ENCODE results near the gene THADA.
"Not testable (repeated sequence)": the region's sequence is repeated elsewhere in the genome, so short reads cannot be mapped to it uniquely, and the experiment has no call there.

THADA gene

GRCh38 chr2:43569921-43570320, 25.9 kb downstream of the THADA start:
- no peak overlapping the region for H3K4me2 ChIP-seq
- peaks cover 16% of the 10 kb centered on the region for H3K4me1 ChIP-seq
- H3K27me3 ChIP-seq, result no peaks in the 10 kb centered on the region
- no peaks in the 10 kb centered on the region for H3K9me3 ChIP-seq
- TF ChIP-seq Cebpa-rat (IDR thresholded peaks at IDR 0.05), result no peak
- no peak overlapping the region for H3K9ac ChIP-seq
- no peak overlapping the region for H3K27ac ChIP-seq
- no peak overlapping the region for H3K4me3 ChIP-seq
- H3K36me3 ChIP-seq, result peaks cover 61% of the 10 kb centered on the region
- peaks cover 16% of the 10 kb centered on the region; the same call in 1 of the 2 replicates for H4K20me1 ChIP-seq

GRCh38 chr2:43568228-43568627, 27.6 kb downstream of the THADA start:
- TF ChIP-seq Cebpa-rat (IDR thresholded peaks at IDR 0.05), result no peak
- Histone ChIP-seq H3K4me2 (no peak overlapping the region), H3K4me3 (no peak overlapping the region), H3K27ac (no peak overlapping the region), H3K36me3 (peaks cover 67% of the 10 kb centered on the region), H3K9me3 (no peaks in the 10 kb centered on the region), H3K4me1 (peaks cover 16% of the 10 kb centered on the region), H3K9ac (no peak overlapping the region), H3K27me3 (no peaks in the 10 kb centered on the region), H4K20me1 (peaks cover 16% of the 10 kb centered on the region; the same call in 1 of the 2 replicates)

- Histone ChIP-seq H3K27ac (no peak overlapping the region), H3K4me2 (peak overlapping the region; percentile 43; the same call in 1 of the 2 replicates), H3K4me1 (peaks cover 16% of the 10 kb centered on the region), H3K36me3 (peaks cover 57% of the 10 kb centered on the region), H4K20me1 (peaks cover 16% of the 10 kb centered on the region; the same call in 1 of the 2 replicates), H3K4me3 (no peak overlapping the region), H3K9ac (no peak overlapping the region), H3K9me3 (no peaks in the 10 kb centered on the region), H3K27me3 (no peaks in the 10 kb centered on the region)
- no peak for TF ChIP-seq Cebpa-rat (IDR thresholded peaks at IDR 0.05)
Observed at GRCh38 chr2:43566461-43566729, 29.4 kb downstream of the THADA start.

GRCh38 chr2:43563679-43564078, 32.2 kb downstream of the THADA start:
- Histone ChIP-seq H3K27ac (no peak overlapping the region), H4K20me1 (peaks cover 16% of the 10 kb centered on the region; the same call in 1 of the 2 replicates), H3K4me2 (no peak overlapping the region), H3K9ac (no peak overlapping the region), H3K36me3 (peaks cover 45% of the 10 kb centered on the region), H3K4me3 (no peak overlapping the region), H3K4me1 (peaks cover 16% of the 10 kb centered on the region), H3K27me3 (no peaks in the 10 kb centered on the region), H3K9me3 (no peaks in the 10 kb centered on the region)
- no peak for TF ChIP-seq Cebpa-rat (IDR thresholded peaks at IDR 0.05)

- TF ChIP-seq Cebpa-rat (IDR thresholded peaks at IDR 0.05), result no peak
- Histone ChIP-seq H3K4me3 (no peak overlapping the region), H3K27me3 (no peaks in the 10 kb centered on the region), H3K9ac (no peak overlapping the region), H3K4me2 (no peak overlapping the region), H3K9me3 (no peaks in the 10 kb centered on the region), H3K36me3 (peaks cover 64% of the 10 kb centered on the region), H4K20me1 (no peaks in the 10 kb centered on the region), H3K4me1 (0 out of 2 replicates have a peak, but pooled peaks cover under 1% of the 10 kb centered on the region), H3K27ac (no peak overlapping the region)
Observed at GRCh38 chr2:43560231-43560547, 35.6 kb downstream of the THADA start.

- no peaks in the 10 kb centered on the region for H4K20me1 ChIP-seq
- peaks cover 62% of the 10 kb centered on the region for H3K36me3 ChIP-seq
- no peak overlapping the region for H3K27ac ChIP-seq
- H3K4me1 ChIP-seq, result no peaks in the 10 kb centered on the region
- H3K27me3 ChIP-seq, result no peaks in the 10 kb centered on the region
- H3K4me2 ChIP-seq, result no peak overlapping the region
- no peak overlapping the region for H3K9ac ChIP-seq
- no peak for TF ChIP-seq Cebpa-rat (IDR thresholded peaks at IDR 0.05)
- H3K9me3 ChIP-seq, result no peaks in the 10 kb centered on the region
- no peak overlapping the region for H3K4me3 ChIP-seq
Observed at GRCh38 chr2:43559391-43560230, 36.2 kb downstream of the THADA start.

GRCh38 chr2:43557196-43557595, 38.6 kb downstream of the THADA start:
- H3K4me2 ChIP-seq, result no peak overlapping the region
- no peak overlapping the region for H3K9ac ChIP-seq
- H3K27me3 ChIP-seq, result no peaks in the 10 kb centered on the region
- H3K27ac ChIP-seq, result no peak overlapping the region
- H3K4me3 ChIP-seq, result no peak overlapping the region
- peaks cover 64% of the 10 kb centered on the region for H3K36me3 ChIP-seq
- no peaks in the 10 kb centered on the region for H3K4me1 ChIP-seq
- TF ChIP-seq Cebpa-rat (IDR thresholded peaks at IDR 0.05), result no peak
- no peaks in the 10 kb centered on the region for H4K20me1 ChIP-seq
- H3K9me3 ChIP-seq, result no peaks in the 10 kb centered on the region

GRCh38 chr2:43556256-43556655, 39.6 kb downstream of the THADA start:
- no peaks in the 10 kb centered on the region for H3K27me3 ChIP-seq

GRCh38 chr2:43553341-43553855, 42.4 kb downstream of the THADA start:
- Histone ChIP-seq H3K4me1 (no peaks in the 10 kb centered on the region), H3K27ac (no peak overlapping the region), H3K36me3 (peaks cover 79% of the 10 kb centered on the region), H3K9ac (no peak overlapping the region), H3K4me2 (no peak overlapping the region), H3K27me3 (no peaks in the 10 kb centered on the region), H4K20me1 (no peaks in the 10 kb centered on the region), H3K4me3 (no peak overlapping the region), H3K9me3 (peaks cover 3% of the 10 kb centered on the region; the same call in 1 of the 2 replicates)
- no peak for TF ChIP-seq Cebpa-rat (IDR thresholded peaks at IDR 0.05)

More at GRCh38 chr2:43556256-43556655, 39.6 kb downstream of the THADA start:
- Histone ChIP-seq H4K20me1 (no peaks in the 10 kb centered on the region), H3K4me2 (no peak overlapping the region), H3K4me1 (no peaks in the 10 kb centered on the region), H3K27ac (no peak overlapping the region), H3K9me3 (no peaks in the 10 kb centered on the region), H3K36me3 (peaks cover 69% of the 10 kb centered on the region), H3K9ac (no peak overlapping the region), H3K4me3 (no peak overlapping the region)
- TF ChIP-seq Cebpa-rat (IDR thresholded peaks at IDR 0.05), result no peak

- TF ChIP-seq Cebpa-rat (IDR thresholded peaks at IDR 0.05), result no peak
- no peak overlapping the region for H3K9ac ChIP-seq
- H4K20me1 ChIP-seq, result no peaks in the 10 kb centered on the region
- no peak overlapping the region for H3K4me2 ChIP-seq
- H3K9me3 ChIP-seq, result peaks cover 7% of the 10 kb centered on the region; the same call in 1 of the 2 replicates
- H3K36me3 ChIP-seq, result peaks cover 70% of the 10 kb centered on the region
- H3K27ac ChIP-seq, result no peak overlapping the region
- no peaks in the 10 kb centered on the region for H3K4me1 ChIP-seq
- no peak overlapping the region for H3K4me3 ChIP-seq
- no peaks in the 10 kb centered on the region for H3K27me3 ChIP-seq
Observed at GRCh38 chr2:43551990-43552389, 43.8 kb downstream of the THADA start.

- H3K27me3 ChIP-seq, H3K4me3 ChIP-seq, H3K4me1 ChIP-seq, H4K20me1 ChIP-seq, H3K27ac ChIP-seq, H3K4me2 ChIP-seq, H3K9ac ChIP-seq, H3K9me3 ChIP-seq: not testable (repeated sequence)
- peaks cover 47% of the 10 kb centered on the region for H3K36me3 ChIP-seq
Observed at GRCh38 chr2:43548381-43548780, 47.5 kb downstream of the THADA start.

Measured in BLaER1 (cell line).